ENCODE data around the gene BCO2.

DNA sequence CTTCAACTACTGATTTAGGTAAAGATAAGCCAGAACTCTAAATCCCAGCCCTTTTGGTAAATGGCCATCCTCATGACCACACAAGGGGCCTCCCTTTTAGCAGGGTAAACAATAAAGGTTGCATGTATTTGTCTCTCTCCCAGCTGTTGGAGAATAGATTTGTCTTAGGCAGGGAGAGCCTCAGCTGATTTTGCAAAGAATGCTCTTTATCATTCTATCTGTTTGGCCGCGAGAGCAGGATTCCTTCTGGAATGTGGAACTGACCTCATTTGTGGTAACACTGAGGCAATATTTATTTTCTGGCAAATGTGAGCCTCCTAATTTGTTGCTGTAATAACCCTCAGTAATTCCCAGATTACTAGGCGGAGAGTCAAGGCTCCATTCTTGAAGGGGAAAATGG is 66.2 kb downstream of the BCO2 start:
- TF ChIP-seq POLR2A (IDR thresholded peaks at IDR 0.05; ENCODE audit: low read depth, low read length) (no peak), DPF2 (IDR thresholded peaks at IDR 0.05) (no peak), CTCF (IDR thresholded peaks at IDR 0.05 in 2 of 3, conservative IDR thresholded peaks at IDR 0.05 in 1 of 3; ENCODE audit: control insufficient read depth in 2 of 3, extremely low read depth in 1 of 3, insufficient read depth in 1 of 3, low read depth in 3 of 3, low read length in 3 of 3) (no peak), BHLHE40 (IDR thresholded peaks at IDR 0.05; ENCODE audit: borderline replicate concordance in 1 of 2, low read depth in 2 of 2, low read length in 1 of 2) (no peak), MAX (IDR thresholded peaks at IDR 0.05; ENCODE audit: low read depth, low read length) (no peak), SPI1 (IDR thresholded peaks at IDR 0.05; ENCODE audit: borderline replicate concordance, insufficient read depth, low read depth, low read length) (no peak), SIX5 (IDR thresholded peaks at IDR 0.05; ENCODE audit: low read depth, low read length, severe bottlenecking) (no peak), JUND (IDR thresholded peaks at IDR 0.05; ENCODE audit: low read depth, low read length) (no peak)
- TF ChIP-seq, protein P1, sequence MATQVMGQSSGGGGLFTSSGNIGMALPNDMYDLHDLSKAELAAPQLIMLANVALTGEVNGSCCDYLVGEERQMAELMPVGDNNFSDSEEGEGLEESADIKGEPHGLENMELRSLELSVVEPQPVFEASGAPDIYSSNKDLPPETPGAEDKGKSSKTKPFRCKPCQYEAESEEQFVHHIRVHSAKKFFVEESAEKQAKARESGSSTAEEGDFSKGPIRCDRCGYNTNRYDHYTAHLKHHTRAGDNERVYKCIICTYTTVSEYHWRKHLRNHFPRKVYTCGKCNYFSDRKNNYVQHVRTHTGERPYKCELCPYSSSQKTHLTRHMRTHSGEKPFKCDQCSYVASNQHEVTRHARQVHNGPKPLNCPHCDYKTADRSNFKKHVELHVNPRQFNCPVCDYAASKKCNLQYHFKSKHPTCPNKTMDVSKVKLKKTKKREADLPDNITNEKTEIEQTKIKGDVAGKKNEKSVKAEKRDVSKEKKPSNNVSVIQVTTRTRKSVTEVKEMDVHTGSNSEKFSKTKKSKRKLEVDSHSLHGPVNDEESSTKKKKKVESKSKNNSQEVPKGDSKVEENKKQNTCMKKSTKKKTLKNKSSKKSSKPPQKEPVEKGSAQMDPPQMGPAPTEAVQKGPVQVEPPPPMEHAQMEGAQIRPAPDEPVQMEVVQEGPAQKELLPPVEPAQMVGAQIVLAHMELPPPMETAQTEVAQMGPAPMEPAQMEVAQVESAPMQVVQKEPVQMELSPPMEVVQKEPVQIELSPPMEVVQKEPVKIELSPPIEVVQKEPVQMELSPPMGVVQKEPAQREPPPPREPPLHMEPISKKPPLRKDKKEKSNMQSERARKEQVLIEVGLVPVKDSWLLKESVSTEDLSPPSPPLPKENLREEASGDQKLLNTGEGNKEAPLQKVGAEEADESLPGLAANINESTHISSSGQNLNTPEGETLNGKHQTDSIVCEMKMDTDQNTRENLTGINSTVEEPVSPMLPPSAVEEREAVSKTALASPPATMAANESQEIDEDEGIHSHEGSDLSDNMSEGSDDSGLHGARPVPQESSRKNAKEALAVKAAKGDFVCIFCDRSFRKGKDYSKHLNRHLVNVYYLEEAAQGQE (IDR thresholded peaks at IDR 0.05; ENCODE audit: low read depth, low read length) = no peak

Measured in GM12878 (cell line).